GM21717 (cell line): ENCODE results near the gene KDM5C.

ENCODE experiments used
- ATAC-seq: cut with Tn5 transposase; IDR thresholded peaks from one replicate; pipeline ENCODE4 v1.9.1; 2021; ENCODE audit warnings: mild to moderate bottlenecking, moderate library complexity; ENCODE audit not compliant: unreplicated experiment

KDM5C gene

DNA sequence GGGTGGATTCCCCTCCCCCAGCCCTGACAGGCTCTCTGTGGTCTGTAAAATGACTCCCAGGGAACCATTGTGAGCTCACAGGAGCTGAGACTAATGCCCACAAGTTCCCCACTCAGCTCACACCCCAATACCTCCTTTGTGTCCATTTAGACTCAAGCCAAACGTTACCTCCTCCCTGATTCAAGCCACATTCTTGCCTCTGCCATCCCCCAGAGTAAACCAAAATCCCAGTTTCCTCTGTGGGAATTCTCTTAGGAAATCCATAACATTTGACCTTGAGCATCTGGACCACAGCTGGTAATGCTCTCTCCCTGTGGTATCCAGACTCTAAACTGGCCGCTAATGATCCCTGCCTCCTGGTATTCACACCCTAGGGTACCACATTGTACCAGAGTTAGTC is 26.3 kb upstream of the KDM5C start:
- ATAC-seq: no peak

DNA sequence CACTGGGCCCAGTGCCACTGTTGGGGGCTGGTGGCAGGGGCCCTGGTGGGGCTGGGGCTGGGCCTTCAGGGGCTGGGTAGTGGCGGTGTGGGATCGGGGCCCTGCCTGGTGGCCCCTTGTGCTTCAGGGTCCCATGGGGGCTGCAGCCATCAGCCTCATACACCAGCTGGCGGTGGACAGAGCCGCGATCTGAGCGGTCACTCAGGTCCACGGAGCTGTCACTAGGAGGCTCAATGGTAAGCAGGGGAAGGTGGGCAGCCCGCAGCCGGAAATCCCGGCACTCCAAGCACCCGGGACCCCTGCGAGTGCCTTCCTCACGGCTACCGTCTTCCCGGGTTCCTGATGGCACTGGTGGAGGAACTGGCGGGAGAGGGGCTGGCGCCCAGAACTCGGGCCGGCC is 25.5 kb upstream of the KDM5C start:
- ATAC-seq: no peak

DNA sequence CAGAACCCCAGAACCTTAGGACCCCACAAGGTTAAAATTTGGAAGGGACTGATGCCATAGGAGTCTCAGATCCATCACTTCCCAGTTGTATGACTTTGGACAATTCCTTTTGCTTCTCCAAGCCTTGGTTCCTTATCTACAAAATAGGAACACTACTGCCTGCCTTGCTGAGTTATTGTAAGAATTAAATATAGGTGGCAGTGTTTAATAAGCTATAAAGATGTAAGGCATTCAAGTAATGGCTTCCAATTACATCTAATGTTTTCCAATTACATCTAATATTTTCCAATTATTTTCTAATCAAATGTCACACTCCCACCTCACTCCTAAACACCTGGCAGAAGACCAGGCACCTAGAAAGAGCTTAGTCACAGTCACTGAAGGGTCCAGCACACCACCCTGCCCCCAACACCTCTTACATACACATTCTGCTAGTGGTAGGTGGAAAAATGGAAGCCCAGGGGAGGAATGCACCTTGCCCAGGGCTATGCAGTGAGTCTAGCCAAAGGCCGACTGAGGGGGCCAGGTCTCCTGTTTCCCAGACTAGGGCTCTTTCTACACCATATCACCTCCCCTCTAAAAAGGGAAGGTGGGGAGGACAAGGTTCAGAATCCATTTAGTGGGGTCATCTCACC is 24.5 kb upstream of the KDM5C start:
- ATAC-seq: no peak

DNA sequence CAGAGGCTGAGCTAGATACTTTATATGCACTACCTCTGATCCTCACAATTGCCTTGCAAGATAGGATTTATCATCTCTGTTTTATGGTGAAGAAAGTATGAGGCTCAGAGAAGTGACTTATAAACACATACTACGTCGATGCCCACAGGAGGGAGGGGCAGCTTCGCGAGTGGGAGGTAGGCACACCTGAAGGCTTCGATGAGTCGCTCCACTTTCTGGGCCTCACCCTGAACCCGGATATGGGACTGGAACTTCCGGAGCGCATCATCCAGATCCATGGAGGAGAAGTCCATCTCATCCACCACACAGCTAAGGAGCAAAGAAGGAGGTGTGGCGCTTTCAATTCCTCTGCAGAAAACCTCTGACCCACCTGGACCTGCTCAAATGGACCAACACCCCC is 22.9 kb upstream of the KDM5C start:
- no peak for ATAC-seq

DNA sequence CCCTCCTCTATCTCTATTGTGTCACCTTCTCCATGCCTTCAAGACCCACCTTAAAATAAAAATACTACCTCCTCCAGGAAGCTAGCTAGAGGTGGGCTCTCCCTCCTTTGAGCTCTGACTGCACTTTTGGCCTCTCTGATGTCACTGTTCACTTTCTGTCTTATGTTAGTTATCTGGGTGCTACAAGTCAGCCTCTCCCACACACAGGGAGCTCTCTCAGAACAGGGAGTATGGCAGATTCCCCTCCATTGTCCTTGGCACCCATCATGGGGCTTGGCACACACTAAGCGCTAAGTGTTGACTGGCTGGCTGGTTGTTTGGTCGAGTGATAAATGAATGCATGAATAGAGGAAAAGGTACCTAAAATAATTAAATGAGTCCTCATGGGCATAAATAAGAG is 21.2 kb upstream of the KDM5C start:
- ATAC-seq: no peak

DNA sequence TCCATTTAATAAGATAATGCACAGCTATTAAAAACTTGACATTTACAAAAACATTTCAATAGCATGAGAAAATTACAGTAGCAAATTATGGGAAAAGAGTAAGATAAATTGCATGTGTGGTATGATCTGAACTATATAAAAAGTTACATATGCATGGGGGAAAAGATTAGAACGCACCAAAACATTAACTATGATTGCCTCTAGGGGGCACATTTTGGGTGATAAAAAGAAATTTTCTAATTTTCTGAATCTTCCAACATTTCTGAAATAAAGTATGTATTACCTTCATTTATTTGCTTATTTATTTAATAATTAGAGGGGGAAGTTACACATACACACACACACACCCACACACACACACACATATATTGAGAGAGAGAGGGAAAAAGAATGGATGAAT is 19.6 kb upstream of the KDM5C start:
- ATAC-seq: no peak

DNA sequence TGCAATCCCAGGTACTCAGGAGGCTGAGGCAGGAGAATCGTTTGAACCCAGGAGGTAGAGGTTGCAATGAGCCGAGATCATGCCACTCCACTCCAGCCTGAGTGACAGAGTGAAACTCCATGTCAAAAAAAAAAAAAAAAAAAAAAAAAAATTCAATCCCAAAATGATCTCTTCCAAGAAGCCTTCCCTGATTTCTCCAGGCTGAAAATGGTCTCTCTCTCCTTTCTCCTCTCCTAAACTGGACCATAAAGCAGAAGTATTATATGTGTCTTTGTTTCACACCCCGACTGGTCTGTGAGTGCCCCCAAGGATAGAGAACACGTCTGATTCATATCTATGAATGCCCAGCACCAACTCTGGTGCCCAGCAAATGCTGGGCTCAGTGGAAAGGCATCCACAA is 17.3 kb upstream of the KDM5C start:
- ATAC-seq: no peak

DNA sequence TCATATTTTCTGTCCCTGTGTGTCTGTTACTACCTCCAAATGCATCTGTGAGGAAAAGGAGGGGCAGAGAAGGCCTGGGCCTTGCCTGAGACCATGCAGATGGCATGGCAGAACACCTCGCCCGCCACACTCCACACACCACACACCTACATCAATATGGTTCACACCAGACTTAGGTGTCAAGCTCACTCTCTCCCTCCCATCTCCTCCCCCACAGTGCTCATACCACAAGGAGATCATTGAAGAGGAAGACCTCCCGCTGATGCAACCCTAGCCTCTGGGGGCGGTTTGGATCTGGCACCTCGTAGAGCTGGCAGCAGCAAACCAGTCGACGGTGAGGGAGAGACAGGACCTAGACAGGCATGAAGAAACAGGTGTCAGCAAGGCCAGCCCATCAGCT is 16.6 kb upstream of the KDM5C start:
- no peak for ATAC-seq

DNA sequence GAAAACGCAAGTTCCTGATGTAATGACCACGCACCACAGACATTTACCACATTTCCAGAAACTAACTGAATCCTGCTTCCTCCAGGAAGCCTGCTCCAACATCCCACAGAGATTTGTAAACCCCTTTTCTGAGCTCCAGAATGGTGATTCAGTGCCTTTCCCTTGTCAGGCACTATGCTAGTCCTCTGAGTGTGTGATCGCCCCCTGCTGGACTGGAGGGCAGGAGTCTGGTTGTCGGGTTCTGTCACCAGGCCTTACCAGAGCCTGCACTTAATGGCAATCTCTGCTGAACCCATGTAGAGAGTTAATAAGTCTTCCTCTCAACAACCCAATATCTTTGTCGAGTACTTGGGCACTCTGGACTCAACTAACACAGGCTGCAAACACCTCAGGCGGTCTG is 14.5 kb upstream of the KDM5C start:
- ATAC-seq: no peak

DNA sequence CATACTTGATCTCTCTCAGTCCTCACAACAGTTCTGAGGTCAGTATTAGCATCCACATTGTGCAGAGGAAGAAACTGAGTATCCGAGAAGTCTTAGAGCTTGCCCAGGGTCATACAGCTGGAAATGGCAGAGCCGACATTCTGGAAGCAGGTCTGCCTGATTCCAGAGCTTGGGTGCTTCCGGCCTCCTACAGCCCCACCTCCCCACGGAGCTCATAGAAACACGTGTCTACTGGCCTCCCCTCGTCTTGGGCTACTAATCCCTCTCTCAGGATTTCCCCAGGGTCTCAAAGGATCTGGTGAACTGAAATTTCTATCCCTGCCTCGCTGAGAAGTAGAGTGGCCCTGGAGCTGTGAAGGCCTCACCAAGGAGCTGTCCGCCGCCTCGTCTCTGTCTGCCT is 12.0 kb upstream of the KDM5C start:
- ATAC-seq: no peak

DNA sequence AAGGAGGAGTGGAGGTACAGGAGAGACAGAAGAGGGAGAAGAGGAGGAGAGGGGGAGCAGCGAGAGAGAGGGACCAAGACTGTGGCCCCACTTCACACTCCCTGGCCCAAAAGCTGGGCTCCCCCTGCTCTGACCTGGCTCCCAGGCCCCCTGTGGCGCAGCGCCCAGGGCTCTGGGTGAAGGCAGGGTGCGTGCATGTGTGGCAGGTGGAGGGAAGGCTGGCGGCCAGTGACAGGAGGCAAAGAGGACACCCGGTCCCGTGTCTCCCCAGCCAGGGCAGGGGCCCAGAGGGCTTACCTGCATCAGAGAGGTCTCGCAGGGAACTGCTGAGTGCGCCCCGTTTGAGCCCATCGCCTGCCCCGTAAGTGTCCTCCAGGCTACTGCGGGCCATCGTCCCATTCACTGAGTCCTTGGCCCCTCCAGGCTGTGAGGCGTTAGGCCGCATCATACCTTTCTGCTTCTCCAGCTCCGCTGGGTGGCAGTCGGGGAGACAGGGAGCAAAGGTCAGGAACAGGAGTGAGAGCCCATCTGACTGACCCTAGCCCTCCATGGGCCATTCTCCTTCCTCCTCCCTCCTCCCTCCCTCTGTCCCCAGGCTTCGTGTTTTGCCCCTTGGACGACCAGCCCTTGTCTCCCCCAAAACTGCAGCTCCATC is 11.1 kb upstream of the KDM5C start:
- ATAC-seq: no peak

DNA sequence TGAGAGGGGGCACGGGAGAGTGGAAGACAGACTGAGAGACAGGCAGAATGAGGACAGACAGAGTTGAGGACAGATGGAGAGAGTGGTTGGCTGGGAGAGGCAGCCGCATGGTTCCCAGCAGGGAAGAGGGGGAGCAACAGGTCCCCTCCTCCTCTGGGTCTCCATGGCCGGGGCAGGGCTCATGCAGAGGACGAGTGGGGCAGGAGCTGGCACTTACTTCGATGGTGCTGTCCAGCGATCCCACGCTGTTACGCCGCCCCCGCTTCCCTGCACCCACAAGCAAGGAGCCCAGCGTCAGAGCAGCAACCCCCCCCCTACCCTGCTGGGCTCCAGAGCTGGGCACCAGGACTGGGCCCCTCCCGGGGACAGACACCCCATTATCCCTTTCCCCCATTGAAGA is 10.6 kb upstream of the KDM5C start:
- ATAC-seq: no peak

DNA sequence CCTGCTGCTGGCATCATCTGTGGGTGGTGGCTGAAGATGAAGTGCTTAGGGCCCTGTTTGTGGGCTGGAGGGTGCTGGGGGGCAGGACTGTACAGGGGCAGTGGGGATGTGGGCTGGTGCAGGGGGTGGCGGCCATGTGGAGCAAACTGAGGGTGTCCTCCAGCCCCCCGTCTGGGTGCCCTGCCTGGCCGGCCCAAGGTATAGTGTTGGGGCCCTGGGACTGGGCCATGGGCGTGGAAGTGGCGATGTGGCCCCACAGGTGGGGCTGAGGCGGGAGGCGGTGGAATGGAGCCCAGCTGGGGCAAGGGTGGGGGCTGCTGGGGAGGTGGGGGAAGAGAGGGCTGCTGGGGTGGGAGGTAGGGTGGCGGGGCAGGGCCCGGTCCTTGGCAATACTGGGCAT is 9.5 kb upstream of the KDM5C start:
- ATAC-seq: no peak

DNA sequence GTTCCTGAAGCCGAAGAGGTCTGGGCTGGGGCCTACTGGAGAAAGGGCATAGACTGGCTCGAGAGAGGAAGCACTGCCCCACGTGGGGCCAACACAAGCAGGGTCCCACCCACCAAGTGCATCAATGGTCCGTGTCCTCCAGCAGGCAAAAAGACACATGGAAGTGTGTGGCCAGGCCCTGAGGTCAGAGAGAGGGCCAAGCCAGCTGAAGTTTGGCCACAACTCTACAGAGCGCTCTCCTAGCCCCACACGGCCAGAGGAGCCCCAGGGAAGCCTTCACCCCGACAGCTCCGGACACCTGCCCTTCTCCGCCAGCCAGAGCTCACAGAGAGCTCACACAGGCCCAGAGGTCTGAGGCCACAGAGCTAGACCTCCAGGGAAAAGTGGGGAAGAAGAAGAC is 8.5 kb upstream of the KDM5C start:
- no peak for ATAC-seq

DNA sequence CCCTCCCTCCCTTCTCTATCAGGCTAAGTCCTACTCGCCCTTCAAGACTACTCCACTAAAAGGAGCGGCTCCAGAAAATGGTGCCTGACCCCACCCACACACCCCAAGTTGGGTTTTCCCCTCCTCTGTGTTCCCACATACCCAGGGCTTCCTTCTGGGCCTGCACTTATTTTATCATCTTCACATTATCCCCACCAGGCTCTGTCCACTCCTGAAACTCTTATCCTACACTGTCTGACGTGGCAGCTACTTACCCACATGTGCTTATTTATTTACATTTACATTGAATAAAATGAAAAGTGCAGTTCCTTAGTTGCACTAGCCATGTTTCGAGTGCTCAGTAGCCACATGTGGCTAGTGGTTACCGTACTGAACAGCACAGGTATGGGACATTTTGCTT is 5.1 kb upstream of the KDM5C start:
- no peak for ATAC-seq

DNA sequence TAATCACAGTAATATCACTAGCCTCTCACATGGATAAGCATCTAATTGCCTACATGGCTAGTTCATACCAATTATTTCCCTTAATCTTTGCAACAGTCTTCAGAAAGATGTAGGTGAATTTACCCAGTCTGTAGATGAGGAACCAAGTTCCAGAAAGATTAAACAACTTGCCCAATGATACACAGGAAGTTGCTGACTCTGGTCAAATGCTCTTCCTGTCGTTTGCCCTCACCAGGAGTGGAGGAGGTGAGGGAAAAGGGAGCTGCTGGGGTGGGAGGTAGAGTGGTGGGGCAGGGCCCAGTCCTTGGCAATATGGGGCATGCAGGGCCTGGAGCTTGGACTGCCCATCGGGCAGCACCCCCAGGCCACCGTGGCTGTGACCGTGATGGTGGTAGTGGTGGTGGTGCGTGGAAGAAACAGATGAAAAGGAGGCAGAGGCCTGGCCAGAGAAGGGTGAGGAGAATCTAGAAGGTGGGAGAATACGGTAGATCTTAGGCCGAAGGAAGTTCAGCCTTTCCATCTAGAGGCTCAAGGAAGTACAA is 2.3 kb upstream of the KDM5C start:
- ATAC-seq: no peak

DNA sequence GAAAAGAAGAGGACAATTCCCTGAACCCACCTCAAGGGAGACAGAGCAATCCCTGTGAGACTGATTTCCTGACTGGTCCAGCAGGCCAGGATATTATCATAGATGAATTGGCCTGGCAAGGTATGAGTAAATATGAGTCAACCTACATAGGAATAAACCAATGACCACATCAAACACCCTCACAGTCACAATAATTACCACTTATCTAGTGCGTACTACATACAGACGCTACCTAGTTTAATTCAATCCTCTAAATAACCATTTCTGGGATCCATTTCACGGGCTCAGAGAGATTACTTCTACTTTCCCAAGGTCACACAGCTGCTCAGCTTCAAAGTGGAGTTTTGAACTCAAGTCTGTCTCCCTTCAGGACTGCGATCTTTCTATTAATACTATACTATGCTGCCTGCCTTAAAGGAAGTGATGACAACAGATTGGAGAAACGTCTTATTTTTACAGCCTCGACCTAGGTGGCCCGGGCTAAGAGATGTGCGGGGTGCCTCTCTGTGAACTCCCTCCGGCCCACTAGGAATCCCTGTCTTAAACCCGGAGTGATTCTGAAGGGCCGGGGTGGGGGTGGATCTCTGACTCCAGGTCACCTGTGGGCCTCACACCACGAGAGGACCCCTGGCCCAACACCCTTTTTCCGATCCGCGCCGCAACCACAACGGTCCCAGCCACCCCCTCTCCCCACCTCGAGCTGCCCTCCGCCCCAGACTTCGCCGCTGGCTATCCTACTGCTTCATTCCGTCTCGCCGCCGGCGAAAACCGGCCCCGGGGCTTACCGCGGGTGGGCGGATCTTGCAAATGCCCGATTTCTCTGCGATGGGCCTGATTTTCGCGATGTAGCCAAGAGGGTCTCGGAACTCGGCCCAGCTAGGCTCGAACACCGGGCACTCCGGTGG is 800 bp downstream of the KDM5C start:
- ATAC-seq: peak; percentile 6

DNA sequence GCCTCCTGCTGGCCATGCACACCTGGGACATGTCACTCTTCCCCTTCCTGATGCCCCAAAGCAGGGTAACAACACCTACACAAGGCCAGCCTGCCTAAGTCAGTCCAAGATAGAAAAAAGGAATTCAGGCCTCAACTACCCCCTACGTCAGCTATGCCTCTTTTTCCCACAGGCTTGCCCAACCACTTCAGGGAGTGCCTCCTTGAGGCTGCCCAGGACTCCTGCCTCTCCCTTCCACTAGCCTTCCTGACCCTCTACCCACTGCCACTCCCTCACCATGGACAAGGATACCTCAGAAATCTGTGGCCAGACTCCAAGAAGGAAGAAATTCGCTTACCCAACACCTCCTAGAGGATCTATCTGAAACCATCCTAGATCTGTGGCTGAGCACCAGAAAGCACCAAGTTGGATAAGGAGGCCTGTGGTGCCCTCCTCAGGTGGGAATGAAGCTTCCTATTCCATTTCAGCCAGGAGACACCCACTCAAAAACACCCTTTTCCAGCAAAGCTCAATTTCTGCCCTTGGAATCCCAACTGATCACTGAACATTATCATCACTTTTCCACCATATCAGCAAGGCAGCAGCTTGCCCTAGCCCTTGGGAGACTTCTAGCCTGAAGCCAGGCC is 1.8 kb downstream of the KDM5C start:
- no peak for ATAC-seq

DNA sequence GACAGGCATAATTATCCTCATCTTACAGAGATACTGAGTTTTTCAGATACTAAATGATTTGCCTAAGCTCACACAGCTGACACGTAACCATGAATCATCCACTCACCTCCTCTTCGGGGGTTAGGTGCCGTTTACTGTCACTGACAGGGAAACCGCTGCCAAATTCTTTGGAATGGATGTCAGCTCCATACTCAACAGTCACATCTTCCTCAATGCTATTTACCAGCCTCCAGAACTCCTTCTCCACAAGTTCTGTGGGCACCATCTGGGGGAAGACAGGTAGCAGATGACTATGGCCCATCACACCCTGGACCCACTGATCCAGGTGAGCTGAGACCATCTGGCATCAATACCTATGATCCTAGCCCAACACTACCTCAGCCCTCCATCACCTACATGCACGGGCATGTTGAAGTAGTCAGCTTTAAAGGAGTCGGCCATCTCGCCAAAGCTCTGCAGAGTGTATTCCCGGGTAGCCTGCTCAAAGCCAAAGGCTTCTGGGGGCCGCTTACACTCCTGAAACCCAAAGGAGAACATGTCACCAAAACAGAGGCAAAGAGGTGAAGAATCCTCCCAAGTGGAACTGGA is 13.5 kb downstream of the KDM5C start:
- no peak for ATAC-seq

DNA sequence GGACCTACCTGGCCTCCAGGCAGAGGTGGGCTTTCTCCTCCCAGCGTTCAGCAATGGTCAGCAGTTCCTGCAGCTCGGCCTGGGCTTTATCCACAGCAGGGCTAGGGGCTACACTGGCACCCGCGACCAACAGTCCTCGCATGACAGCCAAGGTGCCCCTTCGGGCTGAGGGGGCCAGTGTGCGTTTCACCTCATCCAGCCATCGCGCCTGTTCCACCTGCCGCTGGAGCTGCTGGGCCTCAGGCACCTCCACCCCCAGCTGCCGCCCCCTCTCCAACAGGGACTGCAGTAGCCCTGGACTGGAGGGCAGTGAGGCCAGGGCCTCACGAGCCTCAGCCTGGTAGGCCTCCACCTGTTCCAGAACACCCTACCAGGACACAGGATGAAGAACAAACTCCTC is 28.3 kb downstream of the KDM5C start:
- no peak for ATAC-seq

DNA sequence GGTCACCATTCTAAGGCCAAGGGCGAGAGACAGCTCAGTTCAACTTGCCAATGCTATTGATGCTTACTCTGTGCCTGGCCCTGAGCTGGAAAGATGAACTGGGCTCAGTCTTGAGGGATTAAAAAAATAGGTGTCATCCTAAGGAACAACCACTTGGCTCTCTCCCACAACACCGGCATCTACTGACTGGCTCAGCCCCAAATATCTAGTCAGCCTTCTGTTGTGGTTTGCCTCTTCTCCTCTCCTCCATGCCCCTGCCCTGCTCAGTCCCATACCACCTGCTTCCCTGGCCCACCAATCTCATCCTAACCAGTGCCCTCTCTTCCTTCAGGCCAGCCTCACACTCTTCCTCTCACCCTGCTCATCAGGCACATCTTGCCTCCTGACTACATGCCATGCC is 29.6 kb downstream of the KDM5C start:
- ATAC-seq: no peak
